Thymus (tissue), 11 donors: Measurements from ENCODE around the gene CRIM1. TPM values are rescaled to one million over a fixed set of nuclear protein-coding genes. Genes with fewer than 3 reads are reported as not detected.
A peak's percentile ranks its signal among the peaks of the same experiment; 100 is the strongest.

Experiments used
- DNase-seq, 9 donors: peaks; one replicate each; pipeline ENCODE4 v3.0.0-alpha.2; 2013; ENCODE audit warnings: low spot score in 9 of 9, low read depth in 6 of 9, missing footprints in 1 of 9
- H3K27ac ChIP-seq, 2 donors: one replicate each; pipeline ENCODE4 v1.5.1; 2013; ENCODE audit warnings: control low read depth in 1 of 2, low read depth in 1 of 2, low read length in 1 of 2, mild to moderate bottlenecking in 1 of 2, moderate library complexity in 1 of 2
- H3K27me3 ChIP-seq, 2 donors: one replicate each; pipeline ENCODE4 v1.5.1; 2013; ENCODE audit warnings: low read length in 1 of 2; ENCODE audit not compliant: control insufficient read depth in 2 of 2, insufficient read depth in 1 of 2
- H3K36me3 ChIP-seq, 2 donors: one replicate each; pipeline ENCODE4 v1.5.1; 2013; ENCODE audit warnings: low read length in 1 of 2, mild to moderate bottlenecking in 1 of 2, moderate library complexity in 1 of 2; ENCODE audit not compliant: control insufficient read depth in 2 of 2, insufficient read depth in 2 of 2
- H3K4me1 ChIP-seq, 2 donors: one replicate each; pipeline ENCODE4 v1.5.1; 2013; ENCODE audit warnings: low read length in 2 of 2; ENCODE audit not compliant: control insufficient read depth in 2 of 2, insufficient read depth in 2 of 2
- H3K4me3 ChIP-seq, 2 donors: one replicate each; pipeline ENCODE4 v1.5.1; 2013; ENCODE audit warnings: low read length in 2 of 2, control low read depth in 1 of 2, mild to moderate bottlenecking in 1 of 2
- H3K9me3 ChIP-seq, 2 donors: one replicate each; pipeline ENCODE4 v1.5.1; 2013; ENCODE audit warnings: low read length in 1 of 2, mild to moderate bottlenecking in 1 of 2; ENCODE audit not compliant: control insufficient read depth in 2 of 2, insufficient read depth in 1 of 2
- WGBS: extraction: QIAGEN DNeasy Blood & Tissue Kit; methylation state at CpG from one replicate; pipeline ENCODE4 v1.1.7; 2013; 5-methylcytosine and 5-hydroxymethylcytosine counted together
- polyA plus RNA-seq: library from polyadenylated mRNA; stranded (reverse); fragments of 200-250 nt; gene quantifications from one replicate; pipeline ENCODE4 v1.2.3, GENCODE V29; 2013
- total RNA-seq: library from RNA; stranded (reverse); fragments of 120-200 nt; gene quantifications from one replicate; pipeline ENCODE4 v1.2.4, GENCODE V29; 2013
- donor health status: healthy.

Gene CRIM1
- total and polyA plus RNA-seq, 2 donors, result 9.1 to 24.3 TPM

GRCh38 chr2:36476411-36476810 lies 120.8 kb downstream of the CRIM1 start:
- no peak overlapping the region for H3K27ac ChIP-seq
- peaks cover 0 to 4% of the 10 kb centered on the region in 2 donors for H3K9me3 ChIP-seq
- H3K36me3 ChIP-seq, result no peaks in the 10 kb centered on the region

GRCh38 chr2:36477315-36477714 lies 121.7 kb downstream of the CRIM1 start:
- 61% methylated on average over 4 of the region's 4 CpGs for WGBS
- no peaks in the 10 kb centered on the region for H3K36me3 ChIP-seq
- H3K4me3 ChIP-seq, result no peak overlapping the region
- H3K9me3 ChIP-seq, result peaks cover 0 to 4% of the 10 kb centered on the region in 2 donors
- no peak overlapping the region for H3K27ac ChIP-seq
- no peak for DNase-seq
- no peaks in the 10 kb centered on the region for H3K27me3 ChIP-seq
- peaks cover 0 to 13% of the 10 kb centered on the region in 2 donors for H3K4me1 ChIP-seq

More at GRCh38 chr2:36476411-36476810, 120.8 kb downstream of the CRIM1 start:
- no peaks in the 10 kb centered on the region for H3K27me3 ChIP-seq
- no peak for DNase-seq
- peaks cover 0 to 13% of the 10 kb centered on the region in 2 donors for H3K4me1 ChIP-seq
- no peak overlapping the region for H3K4me3 ChIP-seq

- 17% methylated on average over 2 of the region's 2 CpGs for WGBS
- Histone ChIP-seq H3K36me3 (no peaks in the 10 kb centered on the region), H3K9me3 (peaks cover 0 to 4% of the 10 kb centered on the region in 2 donors), H3K27ac (peak overlapping the region in 1 of 2 donors; percentile 29), H3K4me3 (no peak overlapping the region), H3K4me1 (peaks cover 0 to 13% of the 10 kb centered on the region in 2 donors), H3K27me3 (no peaks in the 10 kb centered on the region)
- peak in 1 of 9 donors; percentile 20 for DNase-seq
Measured at GRCh38 chr2:36477746-36478145, 122.2 kb downstream of the CRIM1 start.

- WGBS, result 83% methylated on average over 4 of the region's 4 CpGs
- H3K4me3 ChIP-seq, result no peak overlapping the region
- no peak for DNase-seq
- peak overlapping the region in 1 of 2 donors; percentile 47 for H3K27ac ChIP-seq
- no peaks in the 10 kb centered on the region for H3K36me3 ChIP-seq
- H3K4me1 ChIP-seq, result peaks cover 0 to 13% of the 10 kb centered on the region in 2 donors
- no peaks in the 10 kb centered on the region for H3K27me3 ChIP-seq
- peaks cover 0 to 4% of the 10 kb centered on the region in 2 donors for H3K9me3 ChIP-seq
Measured at GRCh38 chr2:36478332-36478738, 122.8 kb downstream of the CRIM1 start.

- 21% methylated on average over 4 of the region's 4 CpGs for WGBS
- Histone ChIP-seq H3K27ac (peak overlapping the region in 1 of 2 donors; percentile 47), H3K9me3 (peaks cover 0 to 4% of the 10 kb centered on the region in 2 donors), H3K27me3 (no peaks in the 10 kb centered on the region), H3K4me3 (no peak overlapping the region), H3K4me1 (peaks cover 0 to 13% of the 10 kb centered on the region in 2 donors), H3K36me3 (no peaks in the 10 kb centered on the region)
- peak in 2 of 9 donors; percentile 8 to 51 for DNase-seq
Measured at GRCh38 chr2:36478999-36479398, 123.4 kb downstream of the CRIM1 start.

GRCh38 chr2:36479406-36479805 lies 123.8 kb downstream of the CRIM1 start:
- WGBS, result 94% methylated on average over 16 of the region's 16 CpGs
- H3K27me3 ChIP-seq, result no peaks in the 10 kb centered on the region
- DNase-seq, result no peak
- H3K4me1 ChIP-seq, result peaks cover 0 to 13% of the 10 kb centered on the region in 2 donors
- no peaks in the 10 kb centered on the region for H3K36me3 ChIP-seq
- H3K9me3 ChIP-seq, result peaks cover 0 to 3% of the 10 kb centered on the region in 2 donors
- no peak overlapping the region for H3K4me3 ChIP-seq
- H3K27ac ChIP-seq, result no peak overlapping the region

GRCh38 chr2:36480028-36480427 lies 124.5 kb downstream of the CRIM1 start:
- peaks cover 0 to 13% of the 10 kb centered on the region in 2 donors for H3K4me1 ChIP-seq
- H3K27me3 ChIP-seq, result no peaks in the 10 kb centered on the region
- DNase-seq, result no peak
- WGBS, result 71% methylated on average over 5 of the region's 5 CpGs
- no peak overlapping the region for H3K4me3 ChIP-seq
- H3K9me3 ChIP-seq, result no peaks in the 10 kb centered on the region
- no peaks in the 10 kb centered on the region for H3K36me3 ChIP-seq
- H3K27ac ChIP-seq, result no peak overlapping the region

GRCh38 chr2:36480636-36481035 lies 125.1 kb downstream of the CRIM1 start:
- Histone ChIP-seq H3K9me3 (no peaks in the 10 kb centered on the region), H3K36me3 (no peaks in the 10 kb centered on the region), H3K4me1 (peaks cover 0 to 13% of the 10 kb centered on the region in 2 donors), H3K27me3 (no peaks in the 10 kb centered on the region), H3K27ac (no peak overlapping the region), H3K4me3 (no peak overlapping the region)
- DNase-seq, result no peak
- WGBS, result 94% methylated on average over 2 of the region's 2 CpGs

- 99% methylated on average over 5 of the region's 5 CpGs for WGBS
- Histone ChIP-seq H3K4me1 (peaks cover 0 to 13% of the 10 kb centered on the region in 2 donors), H3K4me3 (no peak overlapping the region), H3K27me3 (no peaks in the 10 kb centered on the region), H3K9me3 (no peaks in the 10 kb centered on the region), H3K36me3 (no peaks in the 10 kb centered on the region), H3K27ac (no peak overlapping the region)
- no peak for DNase-seq
Measured at GRCh38 chr2:36481709-36482108, 126.1 kb downstream of the CRIM1 start.
